Liver (tissue), 9 donors: ENCODE data around the gene RAB22A. TPM values are rescaled to one million over a fixed set of nuclear protein-coding genes. Genes with fewer than 3 reads are reported as not detected.

Experiments used
- DNase-seq: peaks from one replicate; pipeline ENCODE4 v3.0.0-alpha.2; 2017; ENCODE audit warnings: low spot score
- H3K27ac ChIP-seq, 2 donors: one replicate each; pipeline ENCODE4 v1.7.0; 2013; ENCODE audit warnings: inconsistent platforms in 2 of 2, low read length in 2 of 2, control low read depth in 1 of 2, low read depth in 1 of 2, mild to moderate bottlenecking in 1 of 2
- H3K27me3 ChIP-seq, 4 donors: one replicate each; pipeline versions ENCODE4 v1.6.1 to v1.7.0; 2013; ENCODE audit warnings: low read length in 3 of 4, inconsistent platforms in 1 of 4, mild to moderate bottlenecking in 1 of 4, moderate library complexity in 1 of 4; ENCODE audit not compliant: control insufficient read depth in 4 of 4, insufficient read depth in 4 of 4
- H3K36me3 ChIP-seq, 4 donors: one replicate each; pipeline versions ENCODE4 v1.6.1 to v1.7.0; 2013; ENCODE audit warnings: low read length in 3 of 4, mild to moderate bottlenecking in 3 of 4, low read depth in 1 of 4, moderate library complexity in 1 of 4; ENCODE audit not compliant: control insufficient read depth in 4 of 4, insufficient read depth in 3 of 4
- H3K4me1 ChIP-seq, 4 donors: one replicate each; pipeline versions ENCODE4 v1.6.1 to v1.7.0; 2013; ENCODE audit warnings: low read length in 3 of 4, mild to moderate bottlenecking in 3 of 4, moderate library complexity in 1 of 4; ENCODE audit not compliant: control insufficient read depth in 4 of 4, insufficient read depth in 4 of 4
- H3K4me3 ChIP-seq, 3 donors: one replicate each; pipeline versions ENCODE4 v1.6.1 to v1.7.0; 2013; ENCODE audit warnings: low read length in 3 of 3, control low read depth in 1 of 3, low read depth in 1 of 3, mild to moderate bottlenecking in 1 of 3
- H3K9ac ChIP-seq, 2 donors: one replicate each; pipeline ENCODE4 v1.7.0; 2013; ENCODE audit warnings: low read length in 2 of 2, mild to moderate bottlenecking in 2 of 2, moderate library complexity in 2 of 2, control low read depth in 1 of 2, low read depth in 1 of 2
- H3K9me3 ChIP-seq, 4 donors: one replicate each; pipeline versions ENCODE4 v1.6.1 to v1.7.0; 2013; ENCODE audit warnings: low read length in 3 of 4; ENCODE audit not compliant: control insufficient read depth in 4 of 4
- EGR1 ChIP-seq, 2 donors: IDR thresholded peaks; 2 replicates each; pipeline ENCODE4 v1.6.1; 2016 to 2018; ENCODE audit warnings: antibody characterized with exemption in 2 of 2, low read depth in 2 of 2
- FOXA1 ChIP-seq: IDR thresholded peaks from 2 replicates; pipeline ENCODE4 v1.6.1; 2016; ENCODE audit warnings: antibody characterized with exemption
- FOXA2 ChIP-seq: IDR thresholded peaks from 2 replicates; pipeline ENCODE4 v1.6.1; 2016; ENCODE audit warnings: antibody characterized with exemption
- GABPA ChIP-seq, 2 donors: IDR thresholded peaks in 1 of 2; conservative IDR thresholded peaks in 1 of 2; 2 replicates each; pipeline ENCODE4 v1.6.1; 2016; ENCODE audit warnings: antibody characterized with exemption in 2 of 2, mild to moderate bottlenecking in 1 of 2, moderate library complexity in 1 of 2
- HNF4A ChIP-seq, 2 donors: conservative IDR thresholded peaks; 2 replicates each; pipeline ENCODE4 v1.6.1; 2016; ENCODE audit warnings: antibody characterized with exemption in 2 of 2, mild to moderate bottlenecking in 2 of 2
- HNF4G ChIP-seq: IDR thresholded peaks from 2 replicates; pipeline ENCODE4 v1.6.1; 2016; ENCODE audit warnings: antibody characterized with exemption
- JUND ChIP-seq, 2 donors: IDR thresholded peaks; 2 replicates each; pipeline ENCODE4 v1.6.1; 2016; ENCODE audit warnings: antibody characterized with exemption in 2 of 2
- NR2F2 ChIP-seq: IDR thresholded peaks from 2 replicates; pipeline ENCODE4 v1.6.1; 2016; ENCODE audit warnings: antibody characterized with exemption
- RAD21 ChIP-seq, 2 donors: IDR thresholded peaks; 2 replicates each; pipeline ENCODE4 v1.6.1; 2016; ENCODE audit warnings: antibody characterized with exemption in 2 of 2, mild to moderate bottlenecking in 2 of 2
- RXRA ChIP-seq, 2 donors: IDR thresholded peaks; 2 replicates each; pipeline ENCODE4 v1.6.1; 2017 to 2018; ENCODE audit warnings: antibody characterized with exemption in 2 of 2, mild to moderate bottlenecking in 1 of 2
- SP1 ChIP-seq: IDR thresholded peaks from 2 replicates; pipeline ENCODE4 v1.6.1; 2018; ENCODE audit warnings: antibody characterized with exemption, mild to moderate bottlenecking
- TAF1 ChIP-seq: conservative IDR thresholded peaks from 2 replicates; pipeline ENCODE4 v1.6.1; 2016; ENCODE audit warnings: antibody characterized with exemption, mild to moderate bottlenecking
- YY1 ChIP-seq: IDR thresholded peaks from 2 replicates; pipeline ENCODE4 v1.6.1; 2016; ENCODE audit warnings: antibody characterized with exemption, mild to moderate bottlenecking
- WGBS: extraction: QIAGEN DNeasy Blood & Tissue Kit; methylation state at CpG from one replicate; pipeline ENCODE4 v1.1.7; 2013; 5-methylcytosine and 5-hydroxymethylcytosine counted together
- polyA plus RNA-seq, 2 donors: library from polyadenylated mRNA; stranded (reverse) in 1 of 2; unstranded in 1 of 2; fragments of 200-250 nt in 1 of 2; fragments of >200 nt in 1 of 2; fragmentation: Nextera tagmentation in 1 of 2; extraction: Ambion mirVana in 1 of 2; gene quantifications; one replicate each; pipeline versions ENCODE4 v1.2.1 to v1.2.3, GENCODE V29; 2013 to 2015
- total RNA-seq, 2 donors: library from RNA; depleted of rRNA; stranded (reverse); fragments of >200 nt; gene quantifications; one replicate each; pipeline ENCODE4 v1.2.3, GENCODE V29; 2014
- TF ChIP-seq, protein P1 (sequence below): fragments of 150-350 bp; IDR thresholded peaks from 2 replicates; pipeline ENCODE4 v1.5.1; 2017; ENCODE audit warnings: improper control_type of control experiment, low read depth, low read length; ENCODE audit not compliant: missing input control
- TF ChIP-seq, protein P2 (sequence below): IDR thresholded peaks from 2 replicates; pipeline ENCODE4 v1.6.1; 2016; ENCODE audit warnings: antibody characterized with exemption
- TF ChIP-seq, protein P3 (sequence below): IDR thresholded peaks from 2 replicates; pipeline ENCODE4 v1.6.1; 2016; ENCODE audit warnings: antibody characterized with exemption
- TF ChIP-seq, protein P4 (sequence below): IDR thresholded peaks from 2 replicates; pipeline ENCODE4 v1.6.1; 2016; ENCODE audit warnings: antibody characterized with exemption, mild to moderate bottlenecking
- TF ChIP-seq, protein P5 (sequence below): IDR thresholded peaks from 2 replicates; pipeline ENCODE4 v1.6.1; 2016; ENCODE audit warnings: antibody characterized with exemption
- donor health status: healthy.
- donor health status: healthy.
- donor health status: healthy.
- donor health status: healthy.
- donor health status: healthy.

The RAB22A gene
- total and polyA plus RNA-seq, 4 donors, result 3.0 to 8.1 (median 5.8) TPM

DNA sequence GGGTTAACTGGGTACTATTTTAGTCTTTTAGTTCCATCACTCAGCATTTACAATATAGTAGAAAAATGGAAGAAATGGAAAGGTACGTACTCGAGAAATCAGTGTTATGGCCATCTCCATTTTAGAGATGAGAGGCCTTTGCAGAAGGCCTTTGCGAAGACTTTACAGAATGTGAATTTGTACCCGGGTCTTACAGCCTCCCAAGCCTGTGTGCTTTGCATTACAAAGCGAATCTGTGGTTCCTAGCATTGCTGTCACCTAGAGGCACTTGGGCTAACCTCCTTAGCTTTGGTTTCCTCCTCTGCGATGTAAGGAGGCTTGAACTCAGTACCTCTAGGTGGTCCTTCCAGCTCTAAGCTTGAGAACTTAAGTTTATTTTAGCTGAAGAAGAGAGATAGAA is 90.4 kb downstream of the RAB22A start:
- Histone ChIP-seq H3K9me3 (no peaks in the 10 kb centered on the region), H3K36me3 (no peaks in the 10 kb centered on the region), H3K27ac (no peak overlapping the region), H3K4me3 (no peak overlapping the region), H3K27me3 (no peaks in the 10 kb centered on the region), H3K4me1 (peaks cover 3 to 18% (median 11%) of the 10 kb centered on the region in 4 donors), H3K9ac (no peak overlapping the region)
- no peak for DNase-seq
- WGBS, result 93% methylated on average over 6 of the region's 6 CpGs
- TF ChIP-seq HNF4A (conservative IDR thresholded peaks at IDR 0.05), result no peak
- TF ChIP-seq, protein P1, sequence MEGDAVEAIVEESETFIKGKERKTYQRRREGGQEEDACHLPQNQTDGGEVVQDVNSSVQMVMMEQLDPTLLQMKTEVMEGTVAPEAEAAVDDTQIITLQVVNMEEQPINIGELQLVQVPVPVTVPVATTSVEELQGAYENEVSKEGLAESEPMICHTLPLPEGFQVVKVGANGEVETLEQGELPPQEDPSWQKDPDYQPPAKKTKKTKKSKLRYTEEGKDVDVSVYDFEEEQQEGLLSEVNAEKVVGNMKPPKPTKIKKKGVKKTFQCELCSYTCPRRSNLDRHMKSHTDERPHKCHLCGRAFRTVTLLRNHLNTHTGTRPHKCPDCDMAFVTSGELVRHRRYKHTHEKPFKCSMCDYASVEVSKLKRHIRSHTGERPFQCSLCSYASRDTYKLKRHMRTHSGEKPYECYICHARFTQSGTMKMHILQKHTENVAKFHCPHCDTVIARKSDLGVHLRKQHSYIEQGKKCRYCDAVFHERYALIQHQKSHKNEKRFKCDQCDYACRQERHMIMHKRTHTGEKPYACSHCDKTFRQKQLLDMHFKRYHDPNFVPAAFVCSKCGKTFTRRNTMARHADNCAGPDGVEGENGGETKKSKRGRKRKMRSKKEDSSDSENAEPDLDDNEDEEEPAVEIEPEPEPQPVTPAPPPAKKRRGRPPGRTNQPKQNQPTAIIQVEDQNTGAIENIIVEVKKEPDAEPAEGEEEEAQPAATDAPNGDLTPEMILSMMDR, result no peak

DNA sequence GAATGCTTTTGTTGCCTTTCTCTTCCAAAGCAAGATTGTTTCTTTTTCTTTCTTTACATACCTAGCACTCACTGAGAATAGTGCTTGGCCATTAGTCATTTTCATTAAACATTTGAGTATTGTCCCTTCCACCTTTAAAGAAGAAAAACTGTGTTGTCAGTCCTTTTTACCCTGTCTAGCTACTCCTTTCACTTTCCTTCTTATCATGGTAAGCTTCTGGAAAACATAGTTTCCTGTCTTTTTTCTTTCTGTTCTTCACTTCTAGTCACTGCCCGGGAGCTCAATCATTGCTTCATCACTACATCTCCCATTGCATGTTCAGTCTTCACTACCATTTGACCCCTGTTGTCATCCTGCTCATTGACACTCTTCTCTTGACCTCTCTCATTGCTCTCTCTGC is 91.6 kb downstream of the RAB22A start:
- no peaks in the 10 kb centered on the region for H3K27me3 ChIP-seq
- TF ChIP-seq HNF4A (conservative IDR thresholded peaks at IDR 0.05), result no peak
- TF ChIP-seq YY1, result no peak
- TF ChIP-seq EGR1 (IDR thresholded peaks at IDR 0.05; ENCODE audit: low read depth in 2 of 2), result no peak
- TF ChIP-seq, protein P2, sequence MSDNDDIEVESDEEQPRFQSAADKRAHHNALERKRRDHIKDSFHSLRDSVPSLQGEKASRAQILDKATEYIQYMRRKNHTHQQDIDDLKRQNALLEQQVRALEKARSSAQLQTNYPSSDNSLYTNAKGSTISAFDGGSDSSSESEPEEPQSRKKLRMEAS, result no peak
- no peak for TF ChIP-seq JUND (IDR thresholded peaks at IDR 0.05)
- no peak for TF ChIP-seq FOXA1
- no peak for TF ChIP-seq SP1
- no peak for TF ChIP-seq FOXA2
- no peak for TF ChIP-seq HNF4G
- TF ChIP-seq RXRA (IDR thresholded peaks at IDR 0.05), result no peak
- TF ChIP-seq, protein P1, result no peak
- TF ChIP-seq GABPA (IDR thresholded peaks at IDR 0.05 in 1 of 2, conservative IDR thresholded peaks at IDR 0.05 in 1 of 2), result no peak
- TF ChIP-seq, protein P3, sequence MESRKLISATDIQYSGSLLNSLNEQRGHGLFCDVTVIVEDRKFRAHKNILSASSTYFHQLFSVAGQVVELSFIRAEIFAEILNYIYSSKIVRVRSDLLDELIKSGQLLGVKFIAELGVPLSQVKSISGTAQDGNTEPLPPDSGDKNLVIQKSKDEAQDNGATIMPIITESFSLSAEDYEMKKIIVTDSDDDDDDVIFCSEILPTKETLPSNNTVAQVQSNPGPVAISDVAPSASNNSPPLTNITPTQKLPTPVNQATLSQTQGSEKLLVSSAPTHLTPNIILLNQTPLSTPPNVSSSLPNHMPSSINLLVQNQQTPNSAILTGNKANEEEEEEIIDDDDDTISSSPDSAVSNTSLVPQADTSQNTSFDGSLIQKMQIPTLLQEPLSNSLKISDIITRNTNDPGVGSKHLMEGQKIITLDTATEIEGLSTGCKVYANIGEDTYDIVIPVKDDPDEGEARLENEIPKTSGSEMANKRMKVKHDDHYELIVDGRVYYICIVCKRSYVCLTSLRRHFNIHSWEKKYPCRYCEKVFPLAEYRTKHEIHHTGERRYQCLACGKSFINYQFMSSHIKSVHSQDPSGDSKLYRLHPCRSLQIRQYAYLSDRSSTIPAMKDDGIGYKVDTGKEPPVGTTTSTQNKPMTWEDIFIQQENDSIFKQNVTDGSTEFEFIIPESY, result no peak
- no peak for TF ChIP-seq NR2F2
- TF ChIP-seq, protein P4, sequence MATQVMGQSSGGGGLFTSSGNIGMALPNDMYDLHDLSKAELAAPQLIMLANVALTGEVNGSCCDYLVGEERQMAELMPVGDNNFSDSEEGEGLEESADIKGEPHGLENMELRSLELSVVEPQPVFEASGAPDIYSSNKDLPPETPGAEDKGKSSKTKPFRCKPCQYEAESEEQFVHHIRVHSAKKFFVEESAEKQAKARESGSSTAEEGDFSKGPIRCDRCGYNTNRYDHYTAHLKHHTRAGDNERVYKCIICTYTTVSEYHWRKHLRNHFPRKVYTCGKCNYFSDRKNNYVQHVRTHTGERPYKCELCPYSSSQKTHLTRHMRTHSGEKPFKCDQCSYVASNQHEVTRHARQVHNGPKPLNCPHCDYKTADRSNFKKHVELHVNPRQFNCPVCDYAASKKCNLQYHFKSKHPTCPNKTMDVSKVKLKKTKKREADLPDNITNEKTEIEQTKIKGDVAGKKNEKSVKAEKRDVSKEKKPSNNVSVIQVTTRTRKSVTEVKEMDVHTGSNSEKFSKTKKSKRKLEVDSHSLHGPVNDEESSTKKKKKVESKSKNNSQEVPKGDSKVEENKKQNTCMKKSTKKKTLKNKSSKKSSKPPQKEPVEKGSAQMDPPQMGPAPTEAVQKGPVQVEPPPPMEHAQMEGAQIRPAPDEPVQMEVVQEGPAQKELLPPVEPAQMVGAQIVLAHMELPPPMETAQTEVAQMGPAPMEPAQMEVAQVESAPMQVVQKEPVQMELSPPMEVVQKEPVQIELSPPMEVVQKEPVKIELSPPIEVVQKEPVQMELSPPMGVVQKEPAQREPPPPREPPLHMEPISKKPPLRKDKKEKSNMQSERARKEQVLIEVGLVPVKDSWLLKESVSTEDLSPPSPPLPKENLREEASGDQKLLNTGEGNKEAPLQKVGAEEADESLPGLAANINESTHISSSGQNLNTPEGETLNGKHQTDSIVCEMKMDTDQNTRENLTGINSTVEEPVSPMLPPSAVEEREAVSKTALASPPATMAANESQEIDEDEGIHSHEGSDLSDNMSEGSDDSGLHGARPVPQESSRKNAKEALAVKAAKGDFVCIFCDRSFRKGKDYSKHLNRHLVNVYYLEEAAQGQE, result no peak
- TF ChIP-seq, protein P5, sequence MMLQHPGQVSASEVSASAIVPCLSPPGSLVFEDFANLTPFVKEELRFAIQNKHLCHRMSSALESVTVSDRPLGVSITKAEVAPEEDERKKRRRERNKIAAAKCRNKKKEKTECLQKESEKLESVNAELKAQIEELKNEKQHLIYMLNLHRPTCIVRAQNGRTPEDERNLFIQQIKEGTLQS, result no peak
- TF ChIP-seq TAF1, result no peak
- no peak for TF ChIP-seq RAD21 (IDR thresholded peaks at IDR 0.05)
- H3K9ac ChIP-seq, result no peak overlapping the region
- no peak for DNase-seq
- no peak overlapping the region for H3K4me3 ChIP-seq
- 74% methylated on average over 1 of the region's 1 CpG for WGBS
- no peaks in the 10 kb centered on the region for H3K36me3 ChIP-seq
- no peak overlapping the region for H3K27ac ChIP-seq
- H3K4me1 ChIP-seq, result peaks cover 3 to 18% (median 11%) of the 10 kb centered on the region in 4 donors
- H3K9me3 ChIP-seq, result no peaks in the 10 kb centered on the region
